Uterus (tissue), 4 donors: Measurements from ENCODE around the gene SHC4. TPM values are rescaled to one million over a fixed set of nuclear protein-coding genes. Genes with fewer than 3 reads are reported as not detected.

ENCODE experiments used
- DNase-seq, 2 donors: peaks; one replicate each; pipeline ENCODE4 v3.0.0-alpha.2; 2019 to 2020
- H3K27ac ChIP-seq, 2 donors: fragments of 200-600 bp; sonication (generic); 1 replicate in 1 of 2; 2 replicates in 1 of 2; pipeline ENCODE4 v1.5.1; 2016 to 2018
- H3K27me3 ChIP-seq, 2 donors: fragments of 200-600 bp; sonication (generic); one replicate each; pipeline ENCODE4 v1.5.1; 2018 to 2019; ENCODE audit warnings: control low read depth in 1 of 2
- H3K36me3 ChIP-seq, 2 donors: fragments of 200-600 bp; sonication (generic); one replicate each; pipeline ENCODE4 v1.5.1; 2019; ENCODE audit warnings: control low read depth in 1 of 2
- H3K4me1 ChIP-seq, 2 donors: fragments of 200-600 bp; sonication (generic); one replicate each; pipeline ENCODE4 v1.5.1; 2018 to 2019; ENCODE audit warnings: control low read depth in 1 of 2
- H3K4me3 ChIP-seq, 2 donors: fragments of 200-600 bp; sonication (generic); 1 replicate in 1 of 2; 2 replicates in 1 of 2; pipeline ENCODE4 v1.5.1; 2018 to 2019; ENCODE audit warnings: mild to moderate bottlenecking in 1 of 2
- H3K9me3 ChIP-seq, 2 donors: fragments of 200-600 bp; sonication (generic); one replicate each; pipeline ENCODE4 v1.5.1; 2019; ENCODE audit warnings: control low read depth in 1 of 2
- CTCF ChIP-seq, 4 experiments: fragments of 200-600 bp in 2 of 4; fragments of 450-650 bp in 2 of 4; sonication (generic) in 2 of 4; IDR thresholded peaks; one replicate each; pipeline ENCODE4 v1.5.1; 2016 to 2019; ENCODE audit warnings: antibody characterized with exemption in 4 of 4, mild to moderate bottlenecking in 2 of 4, moderate library complexity in 1 of 4
- POLR2A ChIP-seq, 2 donors: fragments of 450-650 bp; IDR thresholded peaks; one replicate each; pipeline ENCODE4 v1.6.1; 2016; ENCODE audit warnings: antibody characterized with exemption in 2 of 2, mild to moderate bottlenecking in 1 of 2, moderate library complexity in 1 of 2
- intact Hi-C: fragments of 100-400 bp; cut with DNase I; formaldehyde crosslinking; loops from one replicate; pipeline ENCODE4 v1.15.1; 2023; ENCODE audit warnings: low total_unique reads
- total RNA-seq, 4 donors: library from RNA; depleted of rRNA in 3 of 4; stranded (reverse); fragments of >200 nt in 3 of 4; gene quantifications; one replicate each; pipeline versions ENCODE4 v1.1.0 to v1.2.4, GENCODE V29; 2014 to 2023
- donor health status: DM: yes; HTN: yes; CAD: no.

SHC4 gene
- total RNA-seq, 4 donors from 2014 or later: 0.88 to 6.8 (median 5.0) TPM; not detected in 1

DNA sequence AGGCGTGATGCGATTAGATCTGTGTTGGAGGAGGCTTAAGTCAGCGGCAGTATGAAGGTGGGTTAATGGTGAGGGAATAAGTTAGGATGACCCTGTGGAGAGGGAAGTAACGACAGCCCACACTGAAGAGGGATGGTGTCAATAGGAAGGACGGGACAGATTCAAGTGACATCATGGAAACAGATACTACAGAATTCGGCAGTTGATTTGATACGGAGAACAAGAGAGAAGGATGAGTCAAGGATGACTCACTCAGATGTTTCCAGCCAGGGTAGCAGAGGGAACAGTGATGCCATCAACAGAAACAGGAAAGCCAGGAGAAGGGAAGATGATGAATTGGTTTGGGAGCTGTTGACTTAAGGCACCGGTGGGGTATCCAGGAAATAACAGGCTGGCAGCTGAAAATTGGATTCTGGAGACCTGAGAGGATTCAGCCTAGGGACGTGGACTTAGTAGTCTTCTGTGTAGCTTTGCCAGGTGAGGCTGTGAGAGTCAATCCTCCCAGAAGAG, 38.0 kb downstream of the SHC4 start:
- intact Hi-C loops: no loop called here
- no peak overlapping the region for H3K4me3 ChIP-seq
- H3K4me1 ChIP-seq: no peaks in the 10 kb centered on the region
- no peaks in the 10 kb centered on the region for H3K36me3 ChIP-seq
- H3K9me3 ChIP-seq: no peaks in the 10 kb centered on the region
- H3K27me3 ChIP-seq: no peaks in the 10 kb centered on the region
- no peak for DNase-seq
- TF ChIP-seq CTCF (IDR thresholded peaks at IDR 0.05): no peak
- no peak for TF ChIP-seq POLR2A (IDR thresholded peaks at IDR 0.05)
- no peak overlapping the region for H3K27ac ChIP-seq

DNA sequence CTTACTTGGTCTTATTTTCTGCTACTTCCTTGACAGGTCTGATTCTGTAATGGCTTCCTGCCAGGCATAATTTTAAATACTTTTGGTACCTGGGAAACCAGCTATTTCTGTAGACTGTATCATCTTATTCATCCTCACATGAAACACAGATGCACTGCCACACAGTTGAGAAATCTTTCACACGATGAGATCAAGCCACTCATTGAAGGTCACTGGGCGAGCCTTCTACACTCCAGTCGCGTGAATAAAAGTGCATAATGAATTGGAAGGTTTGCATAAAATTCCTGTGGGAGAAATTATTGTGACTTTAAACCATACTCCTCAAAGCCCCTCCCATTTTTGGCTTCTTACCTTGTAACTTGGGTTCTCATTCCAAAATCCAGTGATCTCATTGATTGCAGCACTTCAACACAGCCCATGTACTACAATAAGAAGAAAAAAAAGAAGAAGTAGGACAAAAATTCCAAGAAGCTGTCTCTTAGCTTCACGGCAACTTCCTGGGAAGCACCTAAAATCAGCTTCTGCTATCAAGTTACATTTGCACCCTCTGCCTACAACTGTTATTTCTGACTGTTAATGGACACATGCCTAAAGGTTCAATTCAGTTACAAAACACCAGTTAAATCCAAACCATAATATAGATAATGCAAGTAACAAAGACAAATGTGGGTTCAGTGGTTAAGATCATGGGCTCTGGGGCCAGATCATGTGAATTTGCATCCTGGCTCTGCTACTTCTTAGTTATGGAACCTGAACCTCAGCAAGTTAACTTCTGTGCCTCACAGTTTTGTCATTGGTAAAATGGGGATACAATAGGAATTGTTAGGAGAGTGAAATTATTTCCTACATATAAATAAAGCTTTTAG, 39.0 kb downstream of the SHC4 start:
- Histone ChIP-seq H3K27ac (no peak overlapping the region), H3K9me3 (no peaks in the 10 kb centered on the region), H3K27me3 (no peaks in the 10 kb centered on the region), H3K4me1 (no peaks in the 10 kb centered on the region), H3K36me3 (no peaks in the 10 kb centered on the region), H3K4me3 (no peak overlapping the region)
- no peak for DNase-seq
- intact Hi-C loops: no loop called here
- TF ChIP-seq POLR2A (IDR thresholded peaks at IDR 0.05) (no peak), CTCF (IDR thresholded peaks at IDR 0.05) (no peak)

- no peak for TF ChIP-seq CTCF (IDR thresholded peaks at IDR 0.05)
- TF ChIP-seq POLR2A (IDR thresholded peaks at IDR 0.05): no peak
- H3K27ac ChIP-seq: no peak overlapping the region
- no peaks in the 10 kb centered on the region for H3K4me1 ChIP-seq
- no peaks in the 10 kb centered on the region for H3K36me3 ChIP-seq
- no peaks in the 10 kb centered on the region for H3K27me3 ChIP-seq
- H3K9me3 ChIP-seq: no peaks in the 10 kb centered on the region
- H3K4me3 ChIP-seq: no peak overlapping the region
- intact Hi-C loops: no loop called here
- no peak for DNase-seq
Observed at GRCh38 chr15:48922046-48922445, 41.7 kb downstream of the SHC4 start.

DNA sequence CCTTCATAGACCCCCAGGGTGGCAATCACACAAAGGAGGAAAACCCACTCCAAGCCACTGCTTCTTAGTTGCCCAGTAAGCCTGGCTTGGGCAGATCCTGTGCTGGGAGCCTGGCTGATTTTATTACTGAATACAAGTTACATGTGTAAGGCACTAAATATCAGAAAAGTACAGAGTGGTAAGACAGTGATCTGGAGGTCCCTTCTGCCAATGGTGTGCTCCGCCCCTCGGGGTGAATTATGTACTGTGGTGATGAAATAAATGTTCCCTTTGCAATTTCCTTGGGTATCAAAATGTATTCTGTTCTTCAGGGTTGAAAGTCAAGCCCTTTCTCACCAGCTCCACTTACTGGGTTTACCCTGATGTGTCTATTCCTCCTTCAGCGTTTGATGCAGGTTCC, 47.0 kb downstream of the SHC4 start:
- Histone ChIP-seq H3K27me3 (no peaks in the 10 kb centered on the region), H3K36me3 (no peaks in the 10 kb centered on the region), H3K4me1 (no peaks in the 10 kb centered on the region), H3K27ac (no peak overlapping the region), H3K9me3 (no peaks in the 10 kb centered on the region), H3K4me3 (no peak overlapping the region)
- no peak for DNase-seq
- TF ChIP-seq CTCF (IDR thresholded peaks at IDR 0.05) (no peak), POLR2A (IDR thresholded peaks at IDR 0.05) (no peak)
- intact Hi-C loops: no loop called here

- Histone ChIP-seq H3K9me3 (no peaks in the 10 kb centered on the region), H3K27ac (no peak overlapping the region), H3K36me3 (no peaks in the 10 kb centered on the region), H3K4me3 (no peak overlapping the region), H3K4me1 (no peaks in the 10 kb centered on the region), H3K27me3 (no peaks in the 10 kb centered on the region)
- TF ChIP-seq POLR2A (IDR thresholded peaks at IDR 0.05) (no peak), CTCF (IDR thresholded peaks at IDR 0.05) (no peak)
- intact Hi-C loops: no loop called here
- DNase-seq: no peak
Observed at GRCh38 chr15:48915861-48916260, 47.9 kb downstream of the SHC4 start.
